Testis (tissue), 2 donors: ENCODE results near the gene ANO10.

Experiments
- POLR2A ChIP-seq: fragments of 450-650 bp; IDR thresholded peaks from one replicate; pipeline ENCODE4 v1.6.1; 2017; ENCODE audit warnings: antibody characterized with exemption, mild to moderate bottlenecking, moderate library complexity
- TF ChIP-seq, protein P1 (sequence below), 3 experiments: fragments of 450-650 bp in 2 of 3; fragments of 200-600 bp in 1 of 3; sonication (generic) in 1 of 3; IDR thresholded peaks; one replicate each; pipeline ENCODE4 v1.5.1; 2016 to 2019; ENCODE audit warnings: antibody characterized with exemption in 3 of 3, mild to moderate bottlenecking in 2 of 3, moderate library complexity in 1 of 3

DNA sequence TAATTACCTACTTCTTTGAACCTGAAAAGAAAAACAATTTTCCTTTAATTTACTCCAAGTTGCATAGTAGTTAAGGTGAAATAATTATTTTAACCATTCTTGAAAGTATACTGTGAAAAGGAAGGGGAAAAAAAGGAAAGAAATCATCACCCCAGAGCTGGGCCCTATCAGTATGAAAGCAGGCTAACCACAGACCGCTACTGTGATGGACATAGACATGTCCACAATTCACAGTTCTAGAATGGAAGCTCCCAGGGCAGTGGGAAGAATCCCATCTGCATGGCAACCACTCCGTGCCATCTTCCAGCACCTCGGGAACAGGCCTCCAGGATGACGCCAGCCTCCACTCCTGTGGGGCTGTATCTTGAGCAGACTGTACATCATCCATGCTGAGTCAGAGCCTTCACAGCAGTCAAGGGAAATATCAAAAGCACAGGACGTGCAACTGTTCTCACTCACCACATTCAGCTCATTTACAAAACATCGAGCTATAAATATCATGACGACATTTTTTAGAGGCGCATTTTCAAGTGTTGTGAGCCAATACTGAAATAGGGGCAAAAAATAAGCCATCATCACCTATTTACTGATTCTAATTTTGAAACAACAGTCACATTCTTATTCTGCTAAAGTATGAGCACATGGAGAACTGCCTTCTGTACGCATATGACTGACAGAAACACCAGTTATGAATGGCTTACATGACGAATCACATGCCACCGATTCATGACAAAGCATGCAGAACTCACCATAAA, 215.7 kb downstream of the ANO10 start:
- TF ChIP-seq, protein P1, sequence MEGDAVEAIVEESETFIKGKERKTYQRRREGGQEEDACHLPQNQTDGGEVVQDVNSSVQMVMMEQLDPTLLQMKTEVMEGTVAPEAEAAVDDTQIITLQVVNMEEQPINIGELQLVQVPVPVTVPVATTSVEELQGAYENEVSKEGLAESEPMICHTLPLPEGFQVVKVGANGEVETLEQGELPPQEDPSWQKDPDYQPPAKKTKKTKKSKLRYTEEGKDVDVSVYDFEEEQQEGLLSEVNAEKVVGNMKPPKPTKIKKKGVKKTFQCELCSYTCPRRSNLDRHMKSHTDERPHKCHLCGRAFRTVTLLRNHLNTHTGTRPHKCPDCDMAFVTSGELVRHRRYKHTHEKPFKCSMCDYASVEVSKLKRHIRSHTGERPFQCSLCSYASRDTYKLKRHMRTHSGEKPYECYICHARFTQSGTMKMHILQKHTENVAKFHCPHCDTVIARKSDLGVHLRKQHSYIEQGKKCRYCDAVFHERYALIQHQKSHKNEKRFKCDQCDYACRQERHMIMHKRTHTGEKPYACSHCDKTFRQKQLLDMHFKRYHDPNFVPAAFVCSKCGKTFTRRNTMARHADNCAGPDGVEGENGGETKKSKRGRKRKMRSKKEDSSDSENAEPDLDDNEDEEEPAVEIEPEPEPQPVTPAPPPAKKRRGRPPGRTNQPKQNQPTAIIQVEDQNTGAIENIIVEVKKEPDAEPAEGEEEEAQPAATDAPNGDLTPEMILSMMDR (IDR thresholded peaks at IDR 0.05) = no peak
- TF ChIP-seq POLR2A = no peak
